GM13976 (cell line): ENCODE data around the gene C1orf116.

ENCODE experiments used
- DNase-seq: peaks from one replicate; pipeline ENCODE4 v3.0.0; 2012; ENCODE audit warnings: low spot score
- in situ Hi-C: fragments of 300-500 bp; cut with MboI; formaldehyde crosslinking; loops from one replicate; pipeline ENCODE4 v1.12.0; 2022; ENCODE audit warnings: low sequenced_read_pairs, mixed read lengths, inconsistent platforms; ENCODE audit not compliant: unreplicated experiment
- TF ChIP-seq, protein P1 (sequence below): IDR thresholded peaks from 2 replicates; pipeline ENCODE4 v1.5.1; 2012; ENCODE audit warnings: borderline replicate concordance, mild to moderate bottlenecking; ENCODE audit not compliant: insufficient read depth; ENCODE audit errors: extremely low read depth, missing control alignments, control extremely low read depth

Gene C1orf116

DNA sequence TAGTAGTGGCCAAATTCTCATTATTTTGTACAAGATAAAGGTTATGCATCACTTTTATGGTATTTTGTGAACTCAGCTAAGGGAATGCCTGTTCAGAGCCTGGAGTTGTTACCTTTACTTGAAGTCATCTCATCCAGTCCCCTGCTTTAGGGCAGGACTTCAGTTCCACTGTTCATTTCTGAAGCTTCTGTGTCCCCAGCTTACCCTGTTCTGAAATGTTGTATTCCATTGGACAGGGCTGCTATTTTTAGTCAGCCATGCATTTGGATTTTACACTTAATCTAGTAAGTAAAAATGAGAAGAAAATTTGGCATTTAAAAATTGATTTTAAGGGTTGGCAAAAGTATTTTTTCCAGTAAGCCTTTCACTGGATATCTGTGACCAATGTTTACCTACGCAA is 44.5 kb upstream of the C1orf116 start:
- in situ Hi-C loops, result loop anchor here (25.0 kb wide), 1 partner anchor 410 kb away; the partner anchor contains the start of gene CR1
- no peak for DNase-seq
- TF ChIP-seq, protein P1, sequence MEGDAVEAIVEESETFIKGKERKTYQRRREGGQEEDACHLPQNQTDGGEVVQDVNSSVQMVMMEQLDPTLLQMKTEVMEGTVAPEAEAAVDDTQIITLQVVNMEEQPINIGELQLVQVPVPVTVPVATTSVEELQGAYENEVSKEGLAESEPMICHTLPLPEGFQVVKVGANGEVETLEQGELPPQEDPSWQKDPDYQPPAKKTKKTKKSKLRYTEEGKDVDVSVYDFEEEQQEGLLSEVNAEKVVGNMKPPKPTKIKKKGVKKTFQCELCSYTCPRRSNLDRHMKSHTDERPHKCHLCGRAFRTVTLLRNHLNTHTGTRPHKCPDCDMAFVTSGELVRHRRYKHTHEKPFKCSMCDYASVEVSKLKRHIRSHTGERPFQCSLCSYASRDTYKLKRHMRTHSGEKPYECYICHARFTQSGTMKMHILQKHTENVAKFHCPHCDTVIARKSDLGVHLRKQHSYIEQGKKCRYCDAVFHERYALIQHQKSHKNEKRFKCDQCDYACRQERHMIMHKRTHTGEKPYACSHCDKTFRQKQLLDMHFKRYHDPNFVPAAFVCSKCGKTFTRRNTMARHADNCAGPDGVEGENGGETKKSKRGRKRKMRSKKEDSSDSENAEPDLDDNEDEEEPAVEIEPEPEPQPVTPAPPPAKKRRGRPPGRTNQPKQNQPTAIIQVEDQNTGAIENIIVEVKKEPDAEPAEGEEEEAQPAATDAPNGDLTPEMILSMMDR, result no peak

GRCh38 chr1:207076181-207076955 is 43.8 kb upstream of the C1orf116 start:
- in situ Hi-C loops, result loop anchor here (25.0 kb wide), 1 partner anchor 411 kb away; the partner anchor contains the start of gene CR1
- DNase-seq, result no peak
- TF ChIP-seq, protein P1, result no peak

GRCh38 chr1:207073906-207074820 is 41.6 kb upstream of the C1orf116 start:
- in situ Hi-C loops, result no loop called here
- no peak for DNase-seq
- TF ChIP-seq, protein P1, result no peak

DNA sequence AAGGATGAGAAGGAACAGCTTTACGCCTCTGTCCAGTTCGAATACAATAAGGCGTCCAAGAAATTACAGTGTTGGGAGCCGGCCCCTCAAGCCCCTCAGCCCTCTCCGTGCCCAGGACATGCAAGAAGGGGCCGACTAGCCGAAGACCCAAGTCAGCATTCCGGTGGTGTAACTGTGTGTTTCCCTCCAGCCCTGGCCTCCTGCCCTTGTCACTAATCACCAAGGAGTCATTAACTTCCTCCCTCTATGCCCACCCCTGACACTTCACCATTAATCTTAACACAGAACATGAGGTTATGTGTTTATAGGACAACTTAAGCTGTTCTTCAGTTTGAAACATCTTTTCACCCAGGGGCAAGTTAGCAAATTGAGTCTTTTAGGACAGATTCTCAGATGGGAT is 39.7 kb upstream of the C1orf116 start:
- DNase-seq, result no peak
- in situ Hi-C loops, result no loop called here
- TF ChIP-seq, protein P1, result no peak

GRCh38 chr1:207071426-207071825 is 38.9 kb upstream of the C1orf116 start:
- in situ Hi-C loops, result no loop called here
- TF ChIP-seq, protein P1, result no peak
- no peak for DNase-seq

DNA sequence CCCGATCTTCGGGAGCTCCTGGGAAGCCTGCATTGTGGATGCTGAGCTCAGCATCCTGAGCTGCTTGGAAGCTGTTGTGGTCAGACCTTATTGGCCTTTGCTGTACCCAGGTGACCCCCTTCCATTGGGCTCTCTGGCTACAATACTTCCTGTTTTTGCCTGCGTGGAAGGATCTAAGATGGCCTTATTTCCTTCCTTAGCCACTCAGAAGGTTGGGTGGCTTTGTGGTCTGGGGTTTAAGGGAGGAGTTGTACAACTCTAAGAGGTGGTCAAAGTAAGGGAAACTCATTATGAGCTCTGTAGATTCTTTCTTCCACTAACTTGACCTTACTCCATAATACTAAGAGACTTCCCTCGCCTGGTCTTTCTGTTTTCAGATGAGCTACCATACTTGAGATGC is 38.3 kb upstream of the C1orf116 start:
- TF ChIP-seq, protein P1, result no peak
- in situ Hi-C loops, result no loop called here
- no peak for DNase-seq
